ENCODE results near the gene TBC1D22A.

DNA sequence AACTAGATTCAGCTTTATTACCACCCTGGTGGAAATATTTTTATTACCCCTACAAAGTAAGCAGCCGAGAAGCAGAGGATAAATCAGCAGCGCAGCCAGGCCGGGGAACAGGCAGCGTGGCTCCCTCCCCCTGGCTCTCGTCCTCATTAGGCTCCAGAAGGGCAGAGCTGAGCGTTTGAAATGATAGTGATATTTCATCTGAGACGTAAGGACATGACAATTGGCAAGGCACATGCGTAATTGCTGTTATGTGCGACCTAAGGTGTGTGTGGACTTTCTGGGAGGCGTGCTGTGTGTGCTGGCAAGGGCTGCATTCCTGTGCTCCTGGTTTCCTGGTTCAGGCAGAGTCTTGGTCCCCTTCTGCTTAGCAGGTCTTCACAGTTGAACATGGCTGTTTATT, 247.8 kb downstream of the TBC1D22A start:
- no peak for TF ChIP-seq POLR2AphosphoS5 (IDR thresholded peaks at IDR 0.05)
- TF ChIP-seq, protein P1, sequence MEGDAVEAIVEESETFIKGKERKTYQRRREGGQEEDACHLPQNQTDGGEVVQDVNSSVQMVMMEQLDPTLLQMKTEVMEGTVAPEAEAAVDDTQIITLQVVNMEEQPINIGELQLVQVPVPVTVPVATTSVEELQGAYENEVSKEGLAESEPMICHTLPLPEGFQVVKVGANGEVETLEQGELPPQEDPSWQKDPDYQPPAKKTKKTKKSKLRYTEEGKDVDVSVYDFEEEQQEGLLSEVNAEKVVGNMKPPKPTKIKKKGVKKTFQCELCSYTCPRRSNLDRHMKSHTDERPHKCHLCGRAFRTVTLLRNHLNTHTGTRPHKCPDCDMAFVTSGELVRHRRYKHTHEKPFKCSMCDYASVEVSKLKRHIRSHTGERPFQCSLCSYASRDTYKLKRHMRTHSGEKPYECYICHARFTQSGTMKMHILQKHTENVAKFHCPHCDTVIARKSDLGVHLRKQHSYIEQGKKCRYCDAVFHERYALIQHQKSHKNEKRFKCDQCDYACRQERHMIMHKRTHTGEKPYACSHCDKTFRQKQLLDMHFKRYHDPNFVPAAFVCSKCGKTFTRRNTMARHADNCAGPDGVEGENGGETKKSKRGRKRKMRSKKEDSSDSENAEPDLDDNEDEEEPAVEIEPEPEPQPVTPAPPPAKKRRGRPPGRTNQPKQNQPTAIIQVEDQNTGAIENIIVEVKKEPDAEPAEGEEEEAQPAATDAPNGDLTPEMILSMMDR (IDR thresholded peaks at IDR 0.05): no peak
